SU-DHL-6 (cell line): ENCODE results near the gene RETREG2.

ENCODE experiments used
- H2AFZ ChIP-seq: fragments of 200-600 bp; sonication (generic); 2 replicates; pipeline ENCODE4 v1.6.1; 2014; ENCODE audit warnings: low read depth, mild to moderate bottlenecking, moderate library complexity, mixed read lengths, antibody characterized with exemption, low read length; ENCODE audit not compliant: severe bottlenecking
- H3F3A ChIP-seq: fragments of 200-600 bp; shearing (Covaris generic); 2 replicates; pipeline ENCODE4 v1.6.0; 2016; ENCODE audit warnings: antibody characterized with exemption, mild to moderate bottlenecking; ENCODE audit not compliant: insufficient read depth
- H3K27ac ChIP-seq: fragments of 200-600 bp; sonication (generic); 2 replicates; pipeline ENCODE4 v1.5.1; 2016; ENCODE audit warnings: low read depth, mild to moderate bottlenecking, low read length, moderate library complexity, mixed read lengths
- H3K27me3 ChIP-seq: fragments of 200-600 bp; sonication (generic), shearing (Covaris generic); 2 replicates; pipeline ENCODE4 v1.6.0; 2014; ENCODE audit warnings: mild to moderate bottlenecking, low read length
- H3K36me3 ChIP-seq: fragments of 200-600 bp; sonication (generic); 2 replicates; pipeline ENCODE4 v1.6.1; 2014; ENCODE audit warnings: mild to moderate bottlenecking, low read length, mixed read lengths
- H3K4me2 ChIP-seq: fragments of 300-600, 200-600 bp; shearing (Covaris generic), sonication (generic); 2 replicates; pipeline ENCODE4 v1.6.0; 2014; ENCODE audit warnings: low read length, low read depth, mild to moderate bottlenecking; ENCODE audit not compliant: poor library complexity, severe bottlenecking
- H3K4me3 ChIP-seq: fragments of 200-600 bp; sonication (generic); 2 replicates; pipeline ENCODE4 v1.5.1; 2014; ENCODE audit warnings: antibody characterized with exemption, low read length, mild to moderate bottlenecking, mixed read lengths; ENCODE audit not compliant: insufficient read depth, poor library complexity, severe bottlenecking
- H3K79me2 ChIP-seq: fragments of 200-600 bp; sonication (generic); 2 replicates; pipeline ENCODE4 v1.6.1; 2014; ENCODE audit warnings: mild to moderate bottlenecking, low read length, moderate library complexity; ENCODE audit not compliant: insufficient read depth
- H3K9ac ChIP-seq: fragments of 200-600 bp; sonication (generic); 2 replicates; pipeline ENCODE4 v1.7.0; 2014; ENCODE audit warnings: mild to moderate bottlenecking, low read length
- H3K9me2 ChIP-seq: fragments of 200-600 bp; sonication (generic); replicated peaks from 2 replicates; pipeline ENCODE4 v1.6.1; 2014; ENCODE audit warnings: low read length; ENCODE audit not compliant: insufficient read depth
- H3K9me3 ChIP-seq: fragments of 200-600 bp; sonication (generic); 2 replicates; pipeline ENCODE4 v1.6.1; 2014; ENCODE audit warnings: low read length, mixed read lengths; ENCODE audit not compliant: insufficient read depth
- H4K20me1 ChIP-seq: fragments of 200-600 bp; sonication (generic); 2 replicates; pipeline ENCODE4 v1.6.1; 2014; ENCODE audit warnings: low read depth, mild to moderate bottlenecking, antibody characterized with exemption, low read length, moderate library complexity, mixed read lengths
- CTCF ChIP-seq: fragments of 200-600 bp; sonication (generic); IDR thresholded peaks from one replicate; pipeline ENCODE4 v1.5.1; 2017; ENCODE audit warnings: antibody characterized with exemption, mild to moderate bottlenecking, low read length, moderate library complexity; ENCODE audit not compliant: insufficient read depth, poor library complexity, severe bottlenecking
- EZH2phosphoT487 ChIP-seq: fragments of 200-600 bp; sonication (generic), shearing (Covaris generic); conservative IDR thresholded peaks from 2 replicates; pipeline ENCODE4 v1.6.1; 2018; ENCODE audit warnings: mild to moderate bottlenecking, antibody characterized with exemption, low read length, moderate library complexity, mixed read lengths

Gene RETREG2

GRCh38 chr2:219157396-219157795 lies 20.7 kb upstream of the RETREG2 start:
- no peak overlapping the region for H3K4me3 ChIP-seq
- no peak for TF ChIP-seq EZH2phosphoT487
- no peak for TF ChIP-seq CTCF
- H3K27ac ChIP-seq, result no peak overlapping the region
- no peaks in the 10 kb centered on the region for H4K20me1 ChIP-seq
- no peak overlapping the region for H2AFZ ChIP-seq
- H3K9me3 ChIP-seq, result no peaks in the 10 kb centered on the region
- H3K79me2 ChIP-seq, result no peaks in the 10 kb centered on the region
- no peaks in the 10 kb centered on the region for H3K9me2 ChIP-seq
- no peak overlapping the region for H3K9ac ChIP-seq
- H3K27me3 ChIP-seq, result no peaks in the 10 kb centered on the region
- peaks cover 3% of the 10 kb centered on the region; the same call in 1 of the 2 replicates for H3F3A ChIP-seq
- H3K36me3 ChIP-seq, result no peaks in the 10 kb centered on the region
- H3K4me2 ChIP-seq, result no peak overlapping the region

- TF ChIP-seq CTCF (no peak), EZH2phosphoT487 (no peak)
- Histone ChIP-seq H3K9me2 (no peaks in the 10 kb centered on the region), H3K4me2 (no peak overlapping the region), H3K9me3 (no peaks in the 10 kb centered on the region), H3K27me3 (no peaks in the 10 kb centered on the region), H3K27ac (no peak overlapping the region), H3F3A (peaks cover 3% of the 10 kb centered on the region; the same call in 1 of the 2 replicates), H3K36me3 (no peaks in the 10 kb centered on the region), H2AFZ (no peak overlapping the region), H4K20me1 (no peaks in the 10 kb centered on the region), H3K4me3 (no peak overlapping the region), H3K9ac (no peak overlapping the region), H3K79me2 (no peaks in the 10 kb centered on the region)
These were observed 20.1 kb upstream of the RETREG2 start for GRCh38 chr2:219158025-219158424.

GRCh38 chr2:219158586-219158985 lies 19.5 kb upstream of the RETREG2 start:
- no peaks in the 10 kb centered on the region for H3K9me3 ChIP-seq
- H3K27ac ChIP-seq, result no peak overlapping the region
- no peaks in the 10 kb centered on the region for H3K9me2 ChIP-seq
- H4K20me1 ChIP-seq, result no peaks in the 10 kb centered on the region
- TF ChIP-seq CTCF (no peak), EZH2phosphoT487 (no peak)
- H3K79me2 ChIP-seq, result no peaks in the 10 kb centered on the region
- H3K9ac ChIP-seq, result no peak overlapping the region
- H3K4me3 ChIP-seq, result no peak overlapping the region
- no peaks in the 10 kb centered on the region for H3K27me3 ChIP-seq
- no peak overlapping the region for H3K4me2 ChIP-seq
- H2AFZ ChIP-seq, result no peak overlapping the region
- no peaks in the 10 kb centered on the region for H3K36me3 ChIP-seq
- H3F3A ChIP-seq, result peaks cover 3% of the 10 kb centered on the region; the same call in 1 of the 2 replicates
